K562 (cell line): Measurements from ENCODE around the gene ARHGEF17.

Experiments used
- C11orf30 ChIP-seq: fragments of 450-650 bp; IDR thresholded peaks from 2 replicates; pipeline ENCODE4 v1.6.1; 2016; ENCODE audit warnings: low read depth, mild to moderate bottlenecking
- COPS2 ChIP-seq: fragments of 450-650 bp; conservative IDR thresholded peaks from 2 replicates; pipeline ENCODE4 v1.6.1; 2016; ENCODE audit warnings: mild to moderate bottlenecking, moderate library complexity
- FOXA1 ChIP-seq: fragments of 450-650 bp; IDR thresholded peaks from 2 replicates; pipeline ENCODE4 v1.6.1; 2016; ENCODE audit warnings: mild to moderate bottlenecking, borderline replicate concordance
- HBP1 ChIP-seq: fragments of 450-650 bp; formaldehyde crosslinking; IDR thresholded peaks from 2 replicates; pipeline ENCODE4 v1.4.0; 2022; ENCODE audit warnings: missing genetic modification characterization
- ILF3 ChIP-seq: fragments of 450-650 bp; IDR thresholded peaks from 2 replicates; pipeline ENCODE4 v1.6.1; 2018; ENCODE audit warnings: antibody characterized with exemption, mild to moderate bottlenecking, moderate library complexity, borderline replicate concordance
- JUNB ChIP-seq: fragments of 450-650 bp; formaldehyde crosslinking; conservative IDR thresholded peaks from 2 replicates; pipeline ENCODE4 v1.4.0; 2020; ENCODE audit warnings: mild to moderate bottlenecking
- PTRF ChIP-seq: fragments of 450-650 bp; IDR thresholded peaks from 2 replicates; pipeline ENCODE4 v1.6.1; 2016; ENCODE audit warnings: mild to moderate bottlenecking, missing genetic modification characterization, missing compliant biosample characterization
- SIN3A ChIP-seq, 2 experiments: fragments of 150-350 bp in 1 of 2; IDR thresholded peaks; 2 replicates each; pipeline ENCODE4 v1.6.1; 2011 to 2016; ENCODE audit warnings: borderline replicate concordance in 2 of 2, low read depth in 2 of 2, low read length in 2 of 2, mild to moderate bottlenecking in 2 of 2, moderate library complexity in 2 of 2; ENCODE audit not compliant: control insufficient read depth in 1 of 2
- TEAD4 ChIP-seq, 2 experiments: sonication (generic) in 1 of 2; formaldehyde crosslinking in 1 of 2; IDR thresholded peaks; 2 replicates each; pipeline versions ENCODE4 v1.6.1 to v1.8.0; 2012 to 2022; ENCODE audit warnings: borderline replicate concordance in 1 of 2, inconsistent platforms in 1 of 2, low read length in 1 of 2, mild to moderate bottlenecking in 1 of 2, missing genetic modification reagents in 1 of 2
- ZBTB7A ChIP-seq: IDR thresholded peaks from 2 replicates; pipeline ENCODE4 v1.6.1; 2011; ENCODE audit warnings: low read depth, mild to moderate bottlenecking, low read length, moderate library complexity, borderline replicate concordance; ENCODE audit not compliant: control insufficient read depth
- ZNF274 ChIP-seq: IDR thresholded peaks from 2 replicates; pipeline ENCODE4 v1.6.1; 2011; ENCODE audit warnings: low read depth, mild to moderate bottlenecking, low read length, moderate library complexity, borderline replicate concordance
- ZNF282 ChIP-seq: sonication (generic); formaldehyde crosslinking; IDR thresholded peaks from 2 replicates; pipeline ENCODE4 v1.8.1; 2023; ENCODE audit warnings: missing genetic modification reagents
- ZNF780A ChIP-seq: fragments of 250-450 bp; sonication (Bioruptor Pico); IDR thresholded peaks from 2 replicates; pipeline ENCODE4 v1.5.0; 2021; ENCODE audit warnings: mild to moderate bottlenecking
- TF ChIP-seq, protein P1 (sequence below), 3 experiments: IDR thresholded peaks in 2 of 3; conservative IDR thresholded peaks in 1 of 3; 2 replicates each; pipeline ENCODE4 v1.5.1; 2011 to 2012; ENCODE audit warnings: low read length in 3 of 3, mild to moderate bottlenecking in 3 of 3, control low read depth in 2 of 3, improper control_type of control experiment in 1 of 3, inconsistent platforms in 1 of 3, low read depth in 1 of 3, mixed read lengths in 1 of 3, moderate library complexity in 1 of 3; ENCODE audit not compliant: insufficient read depth in 2 of 3

- TF ChIP-seq ZNF780A (CRISPR knock-in tag) (no peak), SIN3A (IDR thresholded peaks at IDR 0.05; ENCODE audit: borderline replicate concordance in 2 of 2, control insufficient read depth in 1 of 2, low read depth in 2 of 2, low read length in 2 of 2) (no peak), HBP1 (CRISPR knock-in tag) (no peak), FOXA1 (no peak), COPS2 (no peak), ZBTB7A (no peak), TEAD4 (IDR thresholded peaks at IDR 0.05; ENCODE audit: low read length) (no peak), TEAD4 (CRISPR knock-in tag; IDR thresholded peaks at IDR 0.05; ENCODE audit: borderline replicate concordance) (no peak), ZNF282 (CRISPR knock-in tag) (no peak), JUNB (CRISPR knock-in tag) (no peak), C11orf30 (no peak), ZNF274 (no peak), ILF3 (no peak), PTRF (tag) (no peak)
- TF ChIP-seq, protein P1, sequence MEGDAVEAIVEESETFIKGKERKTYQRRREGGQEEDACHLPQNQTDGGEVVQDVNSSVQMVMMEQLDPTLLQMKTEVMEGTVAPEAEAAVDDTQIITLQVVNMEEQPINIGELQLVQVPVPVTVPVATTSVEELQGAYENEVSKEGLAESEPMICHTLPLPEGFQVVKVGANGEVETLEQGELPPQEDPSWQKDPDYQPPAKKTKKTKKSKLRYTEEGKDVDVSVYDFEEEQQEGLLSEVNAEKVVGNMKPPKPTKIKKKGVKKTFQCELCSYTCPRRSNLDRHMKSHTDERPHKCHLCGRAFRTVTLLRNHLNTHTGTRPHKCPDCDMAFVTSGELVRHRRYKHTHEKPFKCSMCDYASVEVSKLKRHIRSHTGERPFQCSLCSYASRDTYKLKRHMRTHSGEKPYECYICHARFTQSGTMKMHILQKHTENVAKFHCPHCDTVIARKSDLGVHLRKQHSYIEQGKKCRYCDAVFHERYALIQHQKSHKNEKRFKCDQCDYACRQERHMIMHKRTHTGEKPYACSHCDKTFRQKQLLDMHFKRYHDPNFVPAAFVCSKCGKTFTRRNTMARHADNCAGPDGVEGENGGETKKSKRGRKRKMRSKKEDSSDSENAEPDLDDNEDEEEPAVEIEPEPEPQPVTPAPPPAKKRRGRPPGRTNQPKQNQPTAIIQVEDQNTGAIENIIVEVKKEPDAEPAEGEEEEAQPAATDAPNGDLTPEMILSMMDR (IDR thresholded peaks at IDR 0.05 in 2 of 3, conservative IDR thresholded peaks at IDR 0.05 in 1 of 3; ENCODE audit: insufficient read depth in 2 of 3, low read depth in 1 of 3, low read length in 3 of 3): no peak
Measured at GRCh38 chr11:73267122-73267846, 40.8 kb upstream of the ARHGEF17 start.
